GM18505 (cell line): ENCODE measurements around the gene KLHL25.
"Not testable (repeated sequence)": the region's sequence is repeated elsewhere in the genome, so short reads cannot be mapped to it uniquely, and the experiment has no call there.

Experiments used
- ATAC-seq: cut with Tn5 transposase; IDR thresholded peaks from one replicate; pipeline ENCODE4 v1.9.1; 2021; ENCODE audit not compliant: unreplicated experiment
- POLR2A ChIP-seq: IDR thresholded peaks from 4 replicates; pipeline ENCODE4 v1.6.1; 2011; ENCODE audit warnings: borderline replicate concordance; ENCODE audit not compliant: insufficient read depth, insufficient read length; ENCODE audit errors: extremely low read depth

Gene KLHL25, protein sequence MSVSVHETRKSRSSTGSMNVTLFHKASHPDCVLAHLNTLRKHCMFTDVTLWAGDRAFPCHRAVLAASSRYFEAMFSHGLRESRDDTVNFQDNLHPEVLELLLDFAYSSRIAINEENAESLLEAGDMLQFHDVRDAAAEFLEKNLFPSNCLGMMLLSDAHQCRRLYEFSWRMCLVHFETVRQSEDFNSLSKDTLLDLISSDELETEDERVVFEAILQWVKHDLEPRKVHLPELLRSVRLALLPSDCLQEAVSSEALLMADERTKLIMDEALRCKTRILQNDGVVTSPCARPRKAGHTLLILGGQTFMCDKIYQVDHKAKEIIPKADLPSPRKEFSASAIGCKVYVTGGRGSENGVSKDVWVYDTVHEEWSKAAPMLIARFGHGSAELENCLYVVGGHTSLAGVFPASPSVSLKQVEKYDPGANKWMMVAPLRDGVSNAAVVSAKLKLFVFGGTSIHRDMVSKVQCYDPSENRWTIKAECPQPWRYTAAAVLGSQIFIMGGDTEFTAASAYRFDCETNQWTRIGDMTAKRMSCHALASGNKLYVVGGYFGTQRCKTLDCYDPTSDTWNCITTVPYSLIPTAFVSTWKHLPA

GRCh38 chr15:85794598-85795336 lies at the start of gene KLHL25:
KLHL25 (minus strand) TSS chr15:85794925; CDS start chr15:85769810, 25,115 bp downstream.
- ATAC-seq: peak; percentile 98
- TF ChIP-seq POLR2A: peak; percentile 63

- TF ChIP-seq POLR2A: no peak
- ATAC-seq: no peak
Measured at GRCh38 chr15:85840802-85841152, 46.1 kb upstream of the KLHL25 start.

DNA sequence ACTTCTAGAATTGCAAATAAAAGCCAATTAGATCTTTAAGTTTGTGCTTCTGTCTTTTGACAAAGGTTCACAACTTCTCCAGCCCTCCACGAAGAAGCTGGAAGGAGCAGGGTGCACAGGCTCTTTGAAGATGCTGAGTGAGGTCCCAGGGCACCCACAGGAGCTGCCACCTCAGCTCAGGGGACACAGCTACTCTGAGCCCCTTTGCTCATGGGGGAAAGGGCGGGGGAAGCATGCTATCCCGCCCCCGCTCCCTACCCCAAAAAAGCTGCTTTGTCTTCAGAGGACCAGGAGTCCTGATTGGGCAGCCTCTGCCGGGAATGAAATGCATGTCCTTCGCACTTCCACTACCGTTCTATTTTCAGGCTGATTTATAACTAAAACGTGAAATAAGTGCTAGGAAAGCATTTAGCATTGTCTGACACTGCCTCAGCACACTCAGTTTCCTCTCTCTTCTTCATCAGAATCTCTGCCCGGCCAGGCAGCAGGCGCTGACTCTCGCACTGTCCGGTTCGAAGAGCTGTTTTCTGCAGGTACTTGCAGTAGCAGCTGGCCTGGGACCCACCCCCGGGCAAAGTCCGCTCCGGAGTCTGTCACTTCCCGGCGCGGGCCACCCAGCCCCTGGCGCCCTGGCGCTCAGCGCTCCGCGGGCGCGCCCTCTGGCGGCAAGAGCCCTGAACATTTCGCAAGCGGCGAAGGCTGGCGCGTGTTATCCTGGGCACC lies 45.5 kb upstream of the KLHL25 start:
- no peak for TF ChIP-seq POLR2A
- ATAC-seq: peak; percentile 95

DNA sequence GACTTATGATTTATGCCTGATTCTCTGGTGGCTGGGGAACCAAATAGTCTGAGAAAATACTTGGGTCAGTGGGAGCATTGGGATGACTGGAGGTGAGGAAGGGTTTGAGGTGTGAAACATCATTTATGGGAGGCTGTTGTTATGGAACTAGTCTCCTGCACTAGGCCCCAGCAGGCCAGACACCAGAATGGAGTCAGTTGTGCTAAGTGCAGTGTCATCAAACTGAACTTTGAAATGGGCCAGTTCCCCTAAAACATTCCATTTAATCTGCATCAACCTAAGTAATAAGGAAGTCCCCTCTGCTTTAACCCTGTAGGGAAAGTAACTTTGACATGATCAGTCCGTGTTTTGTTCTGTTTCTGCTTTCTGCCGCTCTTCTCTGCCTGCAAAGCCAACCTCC lies 44.9 kb upstream of the KLHL25 start:
- ATAC-seq: no peak

GRCh38 chr15:85838655-85839054 lies 43.9 kb upstream of the KLHL25 start:
- TF ChIP-seq POLR2A: no peak
- ATAC-seq: no peak

More for the DNA sequence above, 44.9 kb upstream of the KLHL25 start:
- no peak for TF ChIP-seq POLR2A

- no peak for ATAC-seq
- no peak for TF ChIP-seq POLR2A
Measured at GRCh38 chr15:85837881-85838280, 43.2 kb upstream of the KLHL25 start.

- TF ChIP-seq POLR2A: no peak
- no peak for ATAC-seq
Measured at GRCh38 chr15:85837011-85837433, 42.3 kb upstream of the KLHL25 start.

DNA sequence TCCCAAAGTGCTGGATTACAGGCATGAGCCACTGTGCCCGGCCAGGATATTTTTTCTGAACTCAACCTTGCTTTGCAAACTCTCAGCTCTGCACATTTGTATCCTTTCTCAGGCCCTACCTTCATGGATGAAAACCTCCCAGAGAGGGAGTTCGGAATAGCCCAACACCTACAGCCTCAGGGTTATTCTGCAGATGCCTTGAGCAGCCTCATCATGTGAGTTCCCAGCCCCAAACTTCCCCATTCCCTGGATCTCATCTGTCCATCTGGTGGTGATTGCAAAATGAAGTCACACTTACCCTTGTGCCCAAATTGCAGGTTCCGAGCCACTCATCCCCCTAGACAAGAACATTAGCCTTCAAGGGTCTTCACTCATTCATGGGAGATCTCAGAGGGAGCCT lies 39.9 kb upstream of the KLHL25 start:
- ATAC-seq: no peak
- no peak for TF ChIP-seq POLR2A

DNA sequence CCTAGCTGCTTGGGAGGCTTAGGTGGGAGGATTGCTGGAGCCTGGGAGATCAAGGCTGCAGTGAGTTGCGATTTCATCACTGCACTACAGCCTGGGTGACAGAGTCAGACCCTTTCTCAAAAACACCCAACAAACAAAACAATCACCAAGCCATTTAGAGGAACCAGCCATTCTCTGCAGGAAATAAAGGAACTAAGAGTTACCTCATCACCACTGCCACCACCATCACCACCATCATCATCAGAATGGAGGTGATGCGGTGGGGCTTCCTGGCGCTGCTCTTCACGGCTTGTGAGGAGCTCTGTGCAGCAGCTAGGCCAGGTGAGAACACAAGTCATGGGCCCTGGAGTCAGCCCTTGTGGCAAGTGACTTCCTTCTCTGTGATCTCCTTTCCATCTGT lies 37.7 kb upstream of the KLHL25 start:
- ATAC-seq: no peak
- no peak for TF ChIP-seq POLR2A

- ATAC-seq: no peak
- no peak for TF ChIP-seq POLR2A
Measured at GRCh38 chr15:85831415-85832113, 36.8 kb upstream of the KLHL25 start.

DNA sequence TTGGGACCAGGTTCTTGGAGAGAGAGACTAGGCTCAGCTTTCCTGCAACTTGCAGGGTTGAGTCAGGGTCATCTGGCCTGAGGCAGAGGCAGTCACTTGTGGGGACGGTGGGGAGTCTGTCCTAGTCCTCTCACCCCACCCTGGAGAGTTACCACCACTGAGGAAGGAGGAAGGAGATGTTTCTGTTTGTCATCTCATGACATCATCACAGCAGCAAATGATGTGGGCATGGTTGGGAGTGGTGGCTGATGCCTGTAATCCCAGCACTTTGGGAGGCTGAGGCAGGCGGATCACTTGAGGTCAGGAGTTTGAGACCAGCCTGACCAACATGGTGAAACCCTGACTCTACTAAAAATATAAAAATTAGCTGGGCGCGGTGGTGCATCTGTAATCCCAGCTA lies 35.0 kb upstream of the KLHL25 start:
- not testable (repeated sequence) for ATAC-seq

DNA sequence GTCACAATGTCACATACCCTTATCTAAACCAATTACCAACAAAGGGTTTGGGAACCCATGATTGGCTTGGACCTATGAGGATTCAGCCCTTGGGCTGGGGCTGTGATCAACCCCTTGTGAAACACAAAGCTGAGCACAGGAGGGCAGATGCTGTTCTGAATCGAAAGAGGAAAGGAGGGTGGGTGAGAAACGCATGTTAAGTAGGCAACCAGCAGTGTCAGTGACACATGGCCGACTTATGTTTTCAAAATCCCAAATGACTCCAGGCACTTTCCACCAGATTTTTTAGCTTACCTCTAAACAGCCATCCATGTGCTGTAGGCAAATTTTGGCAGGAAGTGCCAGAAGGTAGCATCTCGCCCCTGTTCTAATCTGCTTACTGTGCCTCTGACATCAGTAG lies 34.1 kb upstream of the KLHL25 start:
- no peak for ATAC-seq
- TF ChIP-seq POLR2A: no peak

DNA sequence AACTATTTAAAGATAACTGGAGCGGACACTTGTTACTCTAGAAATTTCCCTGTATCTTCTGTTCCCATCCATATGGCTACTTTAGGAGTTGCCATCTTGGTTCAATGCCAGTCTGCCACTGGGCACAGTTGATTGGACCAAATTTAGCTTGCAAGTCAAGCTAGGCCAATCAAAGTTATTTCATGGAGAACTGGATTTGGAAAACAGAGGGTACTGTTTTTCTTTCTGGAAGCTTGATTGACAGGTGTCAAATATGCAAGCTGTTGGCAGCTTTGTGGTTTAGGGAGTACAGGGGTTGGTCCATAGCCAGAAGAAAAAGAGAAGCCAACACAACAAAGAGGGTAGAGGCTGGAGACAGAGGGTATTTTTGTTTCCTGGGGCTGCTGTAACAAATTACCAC lies 33.4 kb upstream of the KLHL25 start:
- ATAC-seq: no peak
- TF ChIP-seq POLR2A: no peak
